C4-2B (cell line): ENCODE data around the gene PLA2G12A.
A peak's percentile ranks its signal among the peaks of the same experiment; 100 is the strongest.
"Not testable (repeated sequence)": the region's sequence is repeated elsewhere in the genome, so short reads cannot be mapped to it uniquely, and the experiment has no call there.

Experiments
- H3K27ac ChIP-seq: fragments of 450-650 bp; 2 replicates; pipeline ENCODE4 v1.5.1; 2017
- CTCF ChIP-seq: fragments of 450-650 bp; conservative IDR thresholded peaks from 2 replicates; pipeline ENCODE4 v1.5.1; 2017; ENCODE audit warnings: mild to moderate bottlenecking
- ZFX ChIP-seq: fragments of 450-650 bp; IDR thresholded peaks from 2 replicates; pipeline ENCODE4 v1.6.1; 2017

Gene PLA2G12A

GRCh38 chr4:109698656-109699055 lies 31.2 kb downstream of the PLA2G12A start:
- no peak for TF ChIP-seq CTCF
- no peak for TF ChIP-seq ZFX
- H3K27ac ChIP-seq = no peak overlapping the region

GRCh38 chr4:109691411-109691920 lies 38.4 kb downstream of the PLA2G12A start:
- no peak for TF ChIP-seq ZFX
- no peak overlapping the region for H3K27ac ChIP-seq

- TF ChIP-seq ZFX = no peak
- no peak for TF ChIP-seq CTCF
- H3K27ac ChIP-seq = no peak overlapping the region
Measured at GRCh38 chr4:109690690-109691410, 39.0 kb downstream of the PLA2G12A start.

GRCh38 chr4:109684727-109685126 lies 45.1 kb downstream of the PLA2G12A start:
- TF ChIP-seq ZFX = no peak
- TF ChIP-seq CTCF = no peak
- H3K27ac ChIP-seq = no peak overlapping the region

- H3K27ac ChIP-seq = no peak overlapping the region
- no peak for TF ChIP-seq CTCF
- TF ChIP-seq ZFX = no peak
Measured at GRCh38 chr4:109683621-109684253, 46.1 kb downstream of the PLA2G12A start.

- TF ChIP-seq ZFX (no peak), CTCF (no peak)
- H3K27ac ChIP-seq = no peak overlapping the region
Measured at GRCh38 chr4:109682875-109683274, 47.0 kb downstream of the PLA2G12A start.

- not testable (repeated sequence) for H3K27ac ChIP-seq
Measured at GRCh38 chr4:109678925-109679324, 50.9 kb downstream of the PLA2G12A start.

- not testable (repeated sequence) for H3K27ac ChIP-seq
Measured at GRCh38 chr4:109678472-109678871, 51.4 kb downstream of the PLA2G12A start.

- no peak overlapping the region for H3K27ac ChIP-seq
- TF ChIP-seq CTCF (0 out of 2 replicates have a peak, but pooled peaks have one; percentile 12), ZFX (no peak)
Measured at GRCh38 chr4:109676886-109677285, 53.0 kb downstream of the PLA2G12A start.
